ENCODE data around the gene HIRA. TPM values are rescaled to one million over a fixed set of nuclear protein-coding genes. Genes with fewer than 3 reads are reported as not detected.

Gene HIRA
- total and polyA plus RNA-seq, 9 of the 15 experiments (the other 6 are each of a cell fraction or from before 2014, with no cell fraction given) = 0.96 to 132 (median 58.4) TPM

- TF ChIP-seq SRF (CRISPR knock-in tag; IDR thresholded peaks at IDR 0.05) = peak; percentile 53 to 69; a peak in 1 of 4 replicates
- no peak for TF ChIP-seq HDAC6 (IDR thresholded peaks at IDR 0.05; ENCODE audit: low read depth, low read length)
- TF ChIP-seq U2AF1 (optimal IDR thresholded peaks at IDR 0.05; ENCODE audit: low read depth, low read length) = peak; percentile 85
- no peak for TF ChIP-seq TEAD4 (IDR thresholded peaks at IDR 0.05; ENCODE audit: low read length)
- TF ChIP-seq TEAD4 (CRISPR knock-in tag; IDR thresholded peaks at IDR 0.05; ENCODE audit: borderline replicate concordance) = no peak
- TF ChIP-seq SREBF1 (IDR thresholded peaks at IDR 0.05; ENCODE audit: borderline replicate concordance, low read depth, low read length) = no peak
- TF ChIP-seq ZNF212 (CRISPR knock-in tag; IDR thresholded peaks at IDR 0.05) = no peak
- TF ChIP-seq TBP (optimal IDR thresholded peaks at IDR 0.05; ENCODE audit: low read depth, low read length) = peak; percentile 49
- TF ChIP-seq ZZZ3 (IDR thresholded peaks at IDR 0.05) = peak; percentile 88
- TF ChIP-seq RFX7 (CRISPR knock-in tag; IDR thresholded peaks at IDR 0.05) = peak; percentile 86; the same call in 1 of the 2 replicates
- peak; percentile 89; the same call in 1 of the 2 replicates for TF ChIP-seq RHOXF2B (CRISPR knock-in tag; conservative IDR thresholded peaks at IDR 0.05)
- peak; percentile 64 for TF ChIP-seq MTF1 (CRISPR knock-in tag; IDR thresholded peaks at IDR 0.05; ENCODE audit: borderline replicate concordance)
- no peak; the same call in 1 of the 2 replicates for TF ChIP-seq ZBTB12 (CRISPR knock-in tag; IDR thresholded peaks at IDR 0.05)
Observed at GRCh38 chr22:19291580-19292457, 139.7 kb downstream of the HIRA start, which contains the start of gene CLTCL1 (continued).
